Superior temporal gyrus (tissue), 1 donor: ENCODE data around the gene GALR1.
"Not testable (repeated sequence)": the region's sequence is repeated elsewhere in the genome, so short reads cannot be mapped to it uniquely, and the experiment has no call there.

Source experiments
- DNase-seq: peaks from one replicate; pipeline ENCODE4 v3.0.0-alpha.2; 2016; ENCODE audit errors: extremely low spot score

The GALR1 gene, protein sequence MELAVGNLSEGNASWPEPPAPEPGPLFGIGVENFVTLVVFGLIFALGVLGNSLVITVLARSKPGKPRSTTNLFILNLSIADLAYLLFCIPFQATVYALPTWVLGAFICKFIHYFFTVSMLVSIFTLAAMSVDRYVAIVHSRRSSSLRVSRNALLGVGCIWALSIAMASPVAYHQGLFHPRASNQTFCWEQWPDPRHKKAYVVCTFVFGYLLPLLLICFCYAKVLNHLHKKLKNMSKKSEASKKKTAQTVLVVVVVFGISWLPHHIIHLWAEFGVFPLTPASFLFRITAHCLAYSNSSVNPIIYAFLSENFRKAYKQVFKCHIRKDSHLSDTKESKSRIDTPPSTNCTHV

DNA sequence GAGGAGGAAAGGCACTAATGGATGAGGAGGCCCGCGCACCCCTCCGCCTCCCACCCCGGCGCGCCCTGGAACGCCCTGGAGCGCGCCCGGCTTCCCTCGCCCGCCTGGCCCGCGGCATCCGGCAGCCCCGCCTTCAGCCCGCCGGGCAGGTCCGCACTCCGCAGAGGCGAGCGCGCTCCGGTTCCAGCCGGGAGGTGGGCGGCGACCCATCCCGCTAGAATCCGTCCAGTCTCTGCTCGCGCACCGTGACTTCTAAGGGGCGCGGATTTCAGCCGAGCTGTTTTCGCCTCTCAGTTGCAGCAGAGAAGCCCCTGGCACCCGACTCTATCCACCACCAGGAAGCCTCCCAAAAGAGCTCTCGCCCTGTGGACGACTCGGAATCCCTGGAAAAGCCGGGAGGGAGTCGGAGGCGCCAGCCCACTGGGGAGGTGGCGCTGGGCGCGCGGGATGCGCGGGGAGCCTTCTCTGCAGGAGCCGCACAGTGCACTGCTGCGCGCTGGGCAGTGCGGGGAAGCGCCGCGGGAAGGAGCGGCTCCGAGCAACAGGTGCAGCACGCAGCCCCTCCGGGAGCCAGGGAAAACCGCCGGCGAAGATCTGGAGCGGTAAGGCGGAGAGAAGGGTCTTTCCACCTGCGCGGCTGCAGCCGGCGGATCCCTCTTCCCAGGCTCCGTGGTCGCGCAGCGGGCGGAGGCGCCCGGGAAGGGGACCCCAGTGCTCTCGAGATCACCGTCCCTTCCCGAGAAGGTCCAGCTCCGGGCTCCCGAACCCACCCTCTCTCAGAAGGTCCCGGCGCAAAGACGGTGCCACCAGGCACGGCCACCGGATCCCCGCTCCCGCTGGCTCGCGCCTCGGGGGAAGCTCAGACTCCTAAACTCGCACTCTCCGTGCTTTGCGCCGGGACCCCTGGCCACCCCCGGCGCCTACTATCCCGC, at the start of gene GALR1:
Gene GALR1 (plus strand): TSS at position 280 of the 932 bp plus-strand sequence. CDS start 701 bp downstream, outside the sequence.
- no peak for DNase-seq

DNA sequence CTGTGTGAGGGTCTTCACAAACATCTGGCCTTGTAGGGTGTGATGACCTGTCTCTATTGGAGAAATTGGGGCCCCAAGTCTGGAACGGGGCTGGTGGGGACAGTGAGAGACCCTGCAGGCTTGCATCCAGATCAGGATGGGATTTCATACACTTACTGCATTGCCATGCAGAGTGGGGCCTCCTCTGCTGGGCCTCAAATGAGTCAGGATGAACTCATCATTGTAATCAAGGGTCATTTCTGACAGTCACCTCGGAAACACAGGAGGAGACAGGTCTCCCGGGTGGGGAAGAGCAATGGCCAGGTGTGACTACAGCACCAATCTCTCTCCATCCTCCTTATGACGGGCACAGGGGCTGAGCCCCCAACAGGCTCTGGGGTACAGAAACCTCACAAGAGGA, 48.1 kb upstream of the GALR1 start:
- no peak for DNase-seq

DNA sequence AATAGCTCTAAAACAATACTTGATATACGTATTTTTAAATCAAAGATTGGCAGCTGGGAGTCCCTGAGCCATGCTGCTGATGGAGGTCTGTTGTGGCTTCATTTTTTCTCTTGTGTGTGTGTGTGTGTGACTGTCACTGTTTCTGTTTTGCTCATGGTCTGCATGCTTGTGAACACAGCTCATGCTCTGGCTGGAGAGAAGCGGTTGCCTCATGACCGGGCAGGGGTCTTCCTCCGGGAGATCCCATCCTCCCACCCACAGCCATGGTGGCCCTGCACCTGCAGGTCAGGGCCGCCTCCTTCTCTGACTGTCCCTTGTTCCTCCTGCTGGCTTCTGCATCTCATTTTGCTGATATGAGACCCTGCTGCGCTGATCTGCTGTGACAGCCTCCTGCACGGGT, 47.3 kb upstream of the GALR1 start:
- no peak for DNase-seq

DNA sequence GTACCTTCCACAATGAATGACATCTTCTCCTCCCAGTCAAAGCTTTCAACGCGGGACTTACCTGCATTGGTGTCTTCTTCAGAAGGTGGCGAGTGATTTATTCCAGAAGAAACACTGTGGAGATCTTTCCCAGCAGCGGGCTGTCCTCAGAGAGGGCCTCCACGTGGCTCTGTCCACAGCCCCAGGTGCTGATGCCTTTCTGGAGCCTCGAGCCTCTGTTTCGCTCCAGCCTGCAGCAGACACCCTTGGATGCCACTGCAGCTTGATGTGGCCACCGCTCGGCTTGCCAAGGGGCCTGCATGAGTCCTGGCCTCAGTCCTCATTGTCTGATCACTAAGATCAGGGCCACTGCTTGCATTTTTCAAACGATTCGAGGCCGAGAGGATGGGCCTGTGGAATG, 46.6 kb upstream of the GALR1 start:
- DNase-seq = no peak

DNA sequence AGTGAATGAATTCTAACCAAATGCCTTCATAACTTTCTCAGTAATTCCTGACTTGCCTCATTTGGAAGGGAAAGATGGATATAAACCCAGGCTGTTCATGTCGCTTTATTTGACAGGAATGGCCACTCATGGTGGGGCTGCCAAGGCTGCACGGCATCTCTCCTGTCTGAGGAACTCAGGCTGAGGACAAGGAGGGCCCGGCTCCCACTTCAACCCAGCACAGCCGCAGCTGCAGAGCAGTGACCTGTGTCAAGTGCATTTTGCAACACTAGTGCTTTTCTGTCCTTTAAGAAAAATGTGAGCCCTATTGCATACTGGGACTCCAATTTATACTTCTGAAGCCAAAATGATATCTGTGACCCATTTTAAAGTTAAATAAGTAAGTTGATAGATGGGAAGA, 45.8 kb upstream of the GALR1 start:
- no peak for DNase-seq

DNA sequence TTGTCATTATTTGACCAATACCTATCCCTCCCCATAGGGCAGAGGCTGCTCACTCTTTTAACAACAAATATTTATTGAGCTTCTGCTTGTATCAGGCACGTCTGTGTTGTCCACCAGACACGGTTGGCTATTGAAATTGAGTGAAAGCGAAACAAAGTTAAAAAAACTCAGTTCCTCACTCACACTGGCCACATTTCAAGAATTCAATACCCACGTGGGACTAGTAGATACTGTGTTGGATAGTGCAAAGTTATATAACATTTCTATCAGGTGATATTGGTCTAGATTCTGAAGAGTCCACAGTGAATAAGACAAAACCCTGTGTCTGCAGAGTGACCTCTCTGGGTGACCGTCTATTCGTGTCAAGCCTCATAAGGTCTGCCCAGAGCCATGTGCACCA, 43.9 kb upstream of the GALR1 start:
- no peak for DNase-seq

DNA sequence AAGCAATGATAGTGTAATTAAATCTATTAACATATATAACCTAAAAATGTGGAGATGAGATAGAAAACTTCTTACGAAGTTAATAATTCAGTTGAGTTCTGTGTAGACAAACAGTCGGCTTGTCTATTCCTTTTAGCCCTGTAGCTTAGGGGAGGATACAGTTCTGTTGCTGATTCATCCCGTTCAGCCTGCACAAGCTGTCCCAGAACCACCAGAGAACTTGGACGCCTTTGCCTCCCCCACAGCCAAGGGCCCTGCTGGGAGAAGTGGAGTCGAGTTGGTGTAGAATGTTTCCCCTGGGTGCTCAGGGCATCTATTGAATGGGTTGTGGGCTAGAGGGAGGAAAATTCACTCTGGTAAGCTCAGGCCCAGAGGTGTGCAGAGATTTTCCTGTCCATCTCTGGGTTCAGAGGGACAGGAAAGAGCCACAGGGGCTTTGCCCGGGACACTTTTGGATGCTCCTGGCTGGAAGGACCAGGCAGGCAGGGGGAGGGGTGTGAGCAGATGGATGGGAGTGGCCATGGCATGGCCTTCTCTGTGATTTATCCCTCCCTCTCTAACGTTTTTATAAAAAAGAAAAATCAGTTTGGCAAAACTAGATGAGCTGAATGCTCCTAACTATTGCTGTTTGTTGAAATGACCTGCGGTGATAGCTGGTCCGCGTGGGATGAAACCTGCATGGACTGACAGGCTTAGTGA, 42.8 kb upstream of the GALR1 start:
- DNase-seq = no peak

DNA sequence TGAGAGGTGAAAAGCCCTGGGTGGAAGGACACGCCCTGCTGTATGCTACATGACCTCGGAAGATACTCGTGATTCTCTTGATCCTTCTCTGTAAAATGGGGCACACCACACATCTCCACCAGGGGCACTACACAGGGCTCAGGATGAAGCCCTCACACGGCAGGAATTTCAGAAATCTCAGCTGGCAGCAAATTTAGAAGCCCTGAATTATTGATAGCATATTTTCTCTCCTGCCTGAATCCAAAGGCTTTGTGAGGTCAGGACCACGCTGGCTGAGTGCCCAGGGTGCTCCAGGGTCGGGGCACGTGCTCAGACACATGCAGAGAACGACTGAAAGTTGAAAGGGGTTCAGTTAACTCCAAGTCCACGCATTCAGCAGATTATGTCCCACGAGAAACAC, 42.1 kb upstream of the GALR1 start:
- peak; percentile 61 for DNase-seq

DNA sequence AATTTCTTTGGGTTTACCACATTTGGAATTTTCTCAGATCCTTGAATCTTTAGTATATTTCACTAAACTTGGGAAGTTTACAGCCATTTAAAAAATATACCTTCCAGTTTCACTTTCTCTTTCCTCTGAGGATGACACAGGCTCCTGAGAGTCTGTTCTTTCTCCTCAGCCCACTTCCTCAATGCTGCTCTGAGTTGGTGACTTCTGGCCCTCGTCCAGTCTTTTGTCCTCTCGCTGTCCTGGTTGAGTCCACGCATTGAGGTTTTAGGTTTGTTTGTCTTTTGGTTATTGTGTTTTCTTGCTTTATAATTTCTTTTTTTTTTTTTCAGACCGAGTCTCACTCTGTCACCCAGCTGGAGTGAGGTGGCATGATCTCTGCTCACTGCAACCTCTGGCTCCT, 40.7 kb upstream of the GALR1 start:
- DNase-seq = peak; percentile 32

DNA sequence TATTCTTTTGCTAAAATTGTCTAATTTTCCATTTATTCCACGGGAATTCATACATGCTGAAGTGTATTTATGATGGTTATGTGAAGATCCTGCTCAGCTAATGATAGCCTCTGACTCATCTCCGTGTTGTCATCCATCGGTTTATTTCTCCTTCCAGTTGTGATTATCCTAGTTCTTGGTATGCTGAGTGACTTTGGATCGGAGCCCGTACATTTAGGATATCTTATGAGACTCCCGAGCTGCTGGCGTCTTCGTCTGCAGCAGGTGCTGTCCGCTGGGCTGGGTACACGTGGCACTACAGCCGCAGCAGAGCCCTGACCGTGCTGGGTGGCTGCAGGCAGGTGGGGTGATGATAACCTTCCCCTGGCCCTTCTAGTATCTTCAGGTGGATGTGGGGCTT, 40.1 kb upstream of the GALR1 start:
- peak; percentile 16 for DNase-seq

DNA sequence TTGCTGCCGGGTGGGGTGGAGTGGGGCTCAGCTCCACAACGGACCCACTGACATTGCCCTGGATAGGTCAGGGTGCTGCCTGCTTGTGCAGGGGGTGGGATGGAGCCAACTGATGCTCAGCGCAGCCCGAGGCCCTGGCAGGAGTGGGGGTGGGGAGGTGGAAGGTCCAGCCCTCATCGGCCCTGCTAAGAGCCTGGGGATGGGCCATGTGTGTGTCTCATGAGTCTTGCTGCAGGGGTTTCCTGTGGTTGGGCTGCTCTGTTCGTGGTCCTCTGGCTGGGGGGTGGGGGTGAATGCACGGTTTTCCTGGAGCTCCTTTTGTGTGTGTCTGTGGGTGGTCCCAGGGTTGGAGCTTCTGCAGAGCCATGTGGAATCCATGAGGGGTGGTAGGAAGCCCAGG, 39.4 kb upstream of the GALR1 start:
- no peak for DNase-seq

DNA sequence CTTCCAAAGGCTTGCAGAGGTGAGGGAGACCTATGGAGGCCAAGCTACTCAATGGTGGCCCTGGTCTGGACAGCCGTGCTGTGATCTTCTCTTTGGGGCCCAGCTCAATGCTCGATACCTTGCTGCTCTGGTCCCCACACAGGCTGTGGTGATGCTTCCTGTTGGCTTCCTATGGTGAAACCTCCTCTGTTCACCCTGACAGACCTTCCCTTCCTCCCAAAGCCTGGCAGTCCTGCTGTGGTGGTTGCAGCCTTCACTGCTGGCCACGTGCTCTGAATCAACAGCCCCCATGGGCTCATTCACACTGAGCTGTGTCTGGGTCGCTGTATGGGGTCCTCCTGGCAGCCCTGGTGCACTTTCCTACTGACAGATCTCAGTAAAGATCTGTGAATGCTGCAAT, 31.0 kb upstream of the GALR1 start:
- no peak for DNase-seq

DNA sequence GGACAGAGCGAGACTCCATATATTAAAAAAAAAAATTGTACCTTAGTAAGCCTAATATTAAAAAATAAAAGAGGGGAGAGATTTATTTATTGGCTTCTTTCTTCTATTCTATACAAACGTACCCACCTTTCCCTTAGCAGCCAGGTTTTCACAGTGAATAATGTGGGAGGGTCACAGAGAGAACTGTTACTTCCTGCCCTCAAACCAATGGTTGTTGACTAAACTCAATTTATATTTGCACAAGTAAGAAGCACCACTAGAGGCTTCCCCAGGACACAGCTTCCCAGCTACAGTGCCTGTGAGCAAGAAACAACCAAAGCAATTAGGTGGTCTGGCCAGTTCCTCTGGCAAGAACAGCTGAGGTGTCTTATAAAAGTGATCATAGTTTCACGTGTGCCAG, 28.9 kb upstream of the GALR1 start:
- no peak for DNase-seq

DNA sequence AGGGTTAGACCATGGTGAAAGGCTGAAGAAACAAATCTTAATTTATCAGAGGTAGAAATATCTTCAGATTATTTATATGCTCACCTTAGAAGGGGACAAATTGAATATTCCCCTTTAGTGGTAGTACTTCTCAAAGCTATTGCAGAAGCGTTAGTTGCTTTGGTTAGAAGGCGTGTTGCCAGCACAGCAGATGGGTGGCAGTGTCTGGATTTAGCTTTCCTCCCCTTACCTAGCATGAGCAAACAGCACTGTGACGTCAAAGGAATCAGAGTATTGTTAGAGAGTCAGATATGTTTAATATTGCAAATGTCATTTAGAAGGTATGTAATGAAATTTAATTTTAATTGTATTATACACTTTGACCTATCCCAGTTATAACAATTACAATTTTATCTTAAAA, 27.2 kb upstream of the GALR1 start:
- no peak for DNase-seq

DNA sequence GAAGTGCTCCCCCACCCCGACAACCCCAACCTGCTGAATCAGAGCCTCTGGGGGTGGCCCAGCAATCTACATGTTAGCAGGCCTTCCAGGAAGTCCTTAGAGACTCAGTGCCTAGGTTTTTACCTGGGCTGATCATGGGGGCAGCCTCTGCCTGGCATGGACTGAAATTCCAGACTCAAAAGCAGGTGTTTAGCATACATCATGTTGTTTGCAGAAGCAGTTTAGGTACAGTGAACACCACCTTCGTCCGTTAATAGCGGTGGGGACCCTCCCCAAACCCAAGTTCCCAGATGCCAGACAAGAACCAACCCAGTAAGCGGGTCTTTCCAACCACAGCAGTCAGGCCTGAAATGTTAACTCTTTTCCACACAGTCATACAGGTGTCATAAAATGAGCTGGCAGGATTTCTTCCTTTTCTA, 26.4 kb upstream of the GALR1 start:
- no peak for DNase-seq

DNA sequence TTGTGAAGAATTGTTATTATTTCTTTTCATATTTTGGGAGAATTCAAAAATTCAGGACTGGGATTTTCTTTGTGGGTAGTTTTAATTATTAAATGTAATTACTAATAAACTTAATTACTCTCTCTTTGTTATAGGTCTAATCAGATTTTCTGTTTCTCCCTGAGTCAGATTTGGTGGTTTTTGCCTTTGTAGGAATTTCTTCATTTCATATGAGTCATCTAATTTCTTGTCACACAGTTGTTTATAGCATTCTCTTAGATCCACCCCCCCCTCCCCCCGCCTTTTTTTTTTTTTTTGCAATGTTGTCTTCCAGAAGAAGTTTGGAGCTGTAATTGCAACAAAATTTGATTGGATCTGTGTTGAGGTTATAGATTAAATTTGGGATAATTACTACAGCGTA, 26.0 kb upstream of the GALR1 start:
- no peak for DNase-seq

DNA sequence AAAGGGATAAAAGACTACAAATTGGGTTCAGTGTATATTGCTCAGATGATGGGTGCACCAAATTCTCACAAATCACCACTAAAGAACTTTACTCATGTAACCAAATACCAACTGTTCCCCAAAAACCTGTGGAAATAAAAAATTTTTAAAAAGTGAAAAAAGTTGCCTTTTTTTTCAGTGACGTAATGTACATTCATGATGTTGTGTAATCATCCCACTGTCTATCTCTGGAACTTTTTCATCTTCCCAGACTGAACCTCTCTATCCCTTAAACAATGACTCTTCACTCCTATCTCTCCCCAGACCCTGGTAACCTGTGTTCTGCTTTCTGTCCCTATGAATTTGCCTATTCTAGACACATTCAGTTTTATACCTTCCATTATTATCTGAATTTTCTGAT, 19.0 kb upstream of the GALR1 start:
- no peak for DNase-seq

DNA sequence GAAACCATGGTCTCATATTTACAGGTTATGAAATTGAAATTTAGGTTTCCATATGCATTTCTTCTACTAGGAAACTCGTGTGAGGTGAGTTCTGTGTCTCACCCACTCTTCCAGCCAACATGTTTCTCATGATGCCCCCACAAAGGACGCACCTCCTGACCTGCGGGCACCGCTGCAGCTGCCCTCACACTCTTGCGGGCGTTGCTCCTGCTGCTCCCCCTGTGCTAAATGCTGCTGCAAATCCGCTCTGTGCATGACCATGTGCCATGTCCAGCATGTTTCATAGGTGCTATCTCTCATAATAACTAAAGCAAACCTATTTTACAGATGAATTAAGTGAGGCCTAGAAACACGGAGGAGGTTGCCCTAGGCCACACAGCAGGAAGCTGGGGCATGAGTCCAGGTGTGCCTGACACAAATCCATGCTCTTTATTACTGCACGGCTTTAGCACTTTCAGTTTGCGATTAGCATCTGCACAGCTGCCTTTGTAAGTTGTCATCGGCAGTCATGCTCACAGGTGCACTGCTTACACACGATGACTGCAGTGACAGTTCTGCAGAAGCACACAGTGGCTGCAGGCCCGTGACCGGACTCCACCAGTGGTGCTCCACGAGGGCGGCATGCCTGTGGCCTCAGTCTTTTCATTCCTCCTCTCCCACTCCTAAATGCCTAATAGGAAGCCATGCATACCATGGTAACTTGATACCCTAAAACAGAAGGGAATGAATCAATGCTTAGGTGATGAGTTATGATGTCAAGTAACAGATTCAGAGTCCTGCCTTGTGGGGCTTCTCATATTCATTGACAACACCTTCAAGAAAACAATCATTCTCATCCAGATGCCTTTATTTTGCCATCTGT, 14.9 kb upstream of the GALR1 start:
- DNase-seq = no peak

DNA sequence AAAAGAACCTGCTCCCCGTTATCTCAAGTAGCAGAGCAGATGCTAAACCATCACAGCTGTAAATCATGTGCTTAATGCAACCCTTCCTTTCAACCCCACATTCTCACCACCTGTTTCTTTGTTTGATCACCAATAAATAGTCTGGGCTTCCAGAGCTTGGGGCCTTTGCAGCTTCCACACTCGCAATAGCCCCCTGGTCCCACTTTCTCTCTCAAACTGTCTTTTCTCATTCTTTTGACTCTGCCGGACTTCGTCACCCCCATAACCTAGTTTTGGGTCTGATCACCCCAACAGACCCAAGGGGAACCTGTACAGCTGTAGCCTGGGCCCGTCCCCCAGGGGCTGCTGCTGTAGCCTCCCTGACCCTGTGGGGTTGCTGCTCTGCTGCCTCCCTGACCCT, 10.4 kb upstream of the GALR1 start:
- not testable (repeated sequence) for DNase-seq

DNA sequence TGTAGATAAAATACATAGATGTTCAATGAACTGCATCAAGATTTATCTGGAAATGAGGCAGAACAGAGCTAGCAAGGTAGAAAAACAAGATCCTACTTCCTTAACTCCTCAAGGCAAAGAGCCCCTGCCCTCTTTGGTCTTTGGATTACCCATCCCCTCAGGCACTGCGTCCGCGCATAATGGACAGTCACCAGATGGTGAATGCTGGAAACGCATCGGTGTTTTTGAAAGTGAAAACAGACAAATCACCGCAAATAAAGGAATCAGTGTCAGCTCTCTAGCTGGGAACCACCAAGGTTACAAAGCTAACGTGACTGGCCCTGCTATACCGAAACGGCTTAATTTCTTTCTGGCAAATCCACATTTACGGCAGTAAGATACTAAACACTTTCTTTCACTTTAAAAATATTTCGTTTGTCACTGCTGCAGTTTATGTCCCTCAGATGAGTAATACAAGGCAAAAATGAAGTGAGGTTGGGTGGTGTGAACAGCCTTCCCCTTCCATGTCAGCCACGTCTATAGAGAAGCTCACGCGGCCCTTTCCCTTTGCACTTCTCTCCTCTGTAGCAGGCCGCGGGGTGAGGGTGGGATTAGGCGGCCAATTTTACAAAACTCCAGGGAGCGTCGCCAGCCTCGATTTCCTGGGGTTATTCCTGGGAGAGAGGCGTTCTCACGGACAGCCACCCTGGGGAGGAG, 627 bp upstream of the GALR1 start:
- no peak for DNase-seq

DNA sequence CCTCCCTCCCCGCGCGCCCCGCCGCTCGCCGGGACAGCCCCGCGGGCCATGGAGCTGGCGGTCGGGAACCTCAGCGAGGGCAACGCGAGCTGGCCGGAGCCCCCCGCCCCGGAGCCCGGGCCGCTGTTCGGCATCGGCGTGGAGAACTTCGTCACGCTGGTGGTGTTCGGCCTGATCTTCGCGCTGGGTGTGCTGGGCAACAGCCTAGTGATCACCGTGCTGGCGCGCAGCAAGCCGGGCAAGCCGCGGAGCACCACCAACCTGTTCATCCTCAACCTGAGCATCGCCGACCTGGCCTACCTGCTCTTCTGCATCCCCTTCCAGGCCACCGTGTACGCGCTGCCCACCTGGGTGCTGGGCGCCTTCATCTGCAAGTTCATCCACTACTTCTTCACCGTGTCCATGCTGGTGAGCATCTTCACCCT, 865 bp downstream of the GALR1 start:
- DNase-seq = no peak
